ENCODE measurements around the gene SIX6. TPM values are rescaled to one million over a fixed set of nuclear protein-coding genes. Genes with fewer than 3 reads are reported as not detected.

SIX6 gene
- total RNA-seq, 1 donor = not detected

DNA sequence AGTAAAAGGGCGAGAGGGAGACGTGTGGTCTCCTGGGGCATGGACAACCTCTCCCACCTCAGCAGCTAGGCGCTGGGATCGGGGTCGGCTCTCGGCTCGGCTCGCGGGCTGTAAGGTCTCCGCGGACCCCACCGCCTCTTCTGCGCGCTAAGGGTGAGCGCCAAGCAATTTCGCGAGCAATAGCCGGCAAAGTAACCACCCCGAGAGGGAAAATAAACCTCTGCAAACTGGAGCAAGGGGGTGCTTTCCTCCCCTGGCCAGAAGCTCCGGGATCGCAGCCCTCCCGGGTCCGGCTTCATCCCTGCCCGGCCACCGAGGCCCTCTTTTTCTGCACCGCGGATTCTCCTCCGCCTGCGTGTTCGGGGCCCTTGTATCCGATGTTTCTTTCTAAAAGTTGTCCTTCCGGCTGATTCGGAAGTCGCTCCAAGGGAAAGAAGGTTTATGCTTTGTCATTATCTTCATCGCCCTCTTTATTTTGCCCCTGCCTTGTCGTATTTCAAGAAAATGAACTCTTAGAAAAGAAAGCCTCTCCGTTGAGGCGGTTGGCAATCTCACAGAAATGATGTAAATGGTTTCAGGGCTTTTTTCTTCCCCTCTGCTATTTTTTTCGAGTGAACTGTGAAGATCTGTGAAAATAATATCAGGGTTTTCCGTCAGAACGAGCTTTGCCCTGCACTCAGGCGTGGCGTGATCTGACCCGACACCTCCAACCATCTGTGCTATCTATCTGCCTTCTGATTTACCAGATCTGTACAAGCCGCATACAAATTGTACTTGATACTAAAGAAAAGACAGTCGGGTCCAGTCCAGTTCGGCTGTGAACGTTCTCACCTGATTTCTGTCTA is 1.7 kb upstream of the SIX6 start:
- no peak for DNase-seq (ENCODE audit: low read depth)
- H3K4me3 ChIP-seq (ENCODE audit: low read depth, low read length) = no peak overlapping the region
- TF ChIP-seq, protein P1, sequence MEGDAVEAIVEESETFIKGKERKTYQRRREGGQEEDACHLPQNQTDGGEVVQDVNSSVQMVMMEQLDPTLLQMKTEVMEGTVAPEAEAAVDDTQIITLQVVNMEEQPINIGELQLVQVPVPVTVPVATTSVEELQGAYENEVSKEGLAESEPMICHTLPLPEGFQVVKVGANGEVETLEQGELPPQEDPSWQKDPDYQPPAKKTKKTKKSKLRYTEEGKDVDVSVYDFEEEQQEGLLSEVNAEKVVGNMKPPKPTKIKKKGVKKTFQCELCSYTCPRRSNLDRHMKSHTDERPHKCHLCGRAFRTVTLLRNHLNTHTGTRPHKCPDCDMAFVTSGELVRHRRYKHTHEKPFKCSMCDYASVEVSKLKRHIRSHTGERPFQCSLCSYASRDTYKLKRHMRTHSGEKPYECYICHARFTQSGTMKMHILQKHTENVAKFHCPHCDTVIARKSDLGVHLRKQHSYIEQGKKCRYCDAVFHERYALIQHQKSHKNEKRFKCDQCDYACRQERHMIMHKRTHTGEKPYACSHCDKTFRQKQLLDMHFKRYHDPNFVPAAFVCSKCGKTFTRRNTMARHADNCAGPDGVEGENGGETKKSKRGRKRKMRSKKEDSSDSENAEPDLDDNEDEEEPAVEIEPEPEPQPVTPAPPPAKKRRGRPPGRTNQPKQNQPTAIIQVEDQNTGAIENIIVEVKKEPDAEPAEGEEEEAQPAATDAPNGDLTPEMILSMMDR (IDR thresholded peaks at IDR 0.05; ENCODE audit: insufficient read depth, low read length) = no peak

DNA sequence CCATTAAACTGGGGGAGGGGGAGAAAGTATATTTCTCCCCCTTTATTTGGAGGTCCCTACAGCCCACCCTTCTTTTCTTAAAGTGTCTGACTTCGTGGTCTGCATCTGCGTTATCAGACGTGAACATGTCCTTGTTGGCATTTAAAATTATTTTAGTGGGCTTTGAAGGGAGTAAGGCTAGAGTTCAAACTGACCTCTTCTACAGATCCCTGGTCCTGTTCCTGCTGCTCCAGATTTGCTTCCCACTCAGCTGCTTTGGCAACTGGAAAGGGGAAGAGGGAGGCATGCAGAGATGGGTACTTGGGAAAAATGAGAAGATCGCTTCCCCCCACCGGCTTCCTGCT is 611 bp upstream of the SIX6 start:
- H3K4me3 ChIP-seq (ENCODE audit: low read depth, low read length) = no peak overlapping the region
- no peak for DNase-seq (ENCODE audit: low read depth)
- TF ChIP-seq, protein P1 (IDR thresholded peaks at IDR 0.05; ENCODE audit: insufficient read depth, low read length) = no peak

DNA sequence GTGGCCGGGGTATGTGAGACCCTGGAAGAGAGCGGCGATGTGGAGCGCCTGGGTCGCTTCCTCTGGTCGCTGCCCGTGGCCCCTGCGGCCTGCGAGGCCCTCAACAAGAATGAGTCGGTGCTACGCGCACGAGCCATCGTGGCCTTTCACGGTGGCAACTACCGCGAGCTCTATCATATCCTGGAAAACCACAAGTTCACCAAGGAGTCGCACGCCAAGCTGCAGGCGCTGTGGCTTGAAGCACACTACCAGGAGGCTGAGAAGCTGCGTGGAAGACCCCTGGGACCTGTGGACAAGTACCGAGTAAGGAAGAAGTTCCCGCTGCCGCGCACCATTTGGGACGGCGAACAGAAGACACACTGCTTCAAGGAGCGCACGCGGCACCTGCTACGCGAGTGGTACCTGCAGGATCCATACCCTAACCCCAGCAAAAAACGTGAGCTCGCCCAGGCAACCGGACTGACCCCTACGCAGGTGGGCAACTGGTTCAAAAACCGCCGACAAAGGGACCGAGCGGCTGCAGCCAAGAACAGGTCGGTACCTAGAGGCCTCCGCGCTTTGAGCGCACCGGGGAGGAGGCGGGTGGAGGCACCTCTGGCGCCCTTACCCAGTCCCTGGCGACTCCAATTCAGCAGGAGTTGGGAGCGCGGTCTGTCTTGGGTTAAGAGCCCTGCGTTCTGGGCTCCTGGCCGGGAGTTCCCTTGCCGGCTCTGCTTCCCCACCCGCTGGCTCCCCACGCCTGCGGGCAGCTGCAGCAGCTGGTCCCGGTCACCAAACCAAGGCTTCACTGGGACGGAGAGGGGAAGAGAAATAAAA is 700 bp downstream of the SIX6 start:
- TF ChIP-seq, protein P1 (IDR thresholded peaks at IDR 0.05; ENCODE audit: insufficient read depth, low read length) = no peak
- H3K4me3 ChIP-seq (ENCODE audit: low read depth, low read length) = no peak overlapping the region
- no peak for DNase-seq (ENCODE audit: low read depth)

DNA sequence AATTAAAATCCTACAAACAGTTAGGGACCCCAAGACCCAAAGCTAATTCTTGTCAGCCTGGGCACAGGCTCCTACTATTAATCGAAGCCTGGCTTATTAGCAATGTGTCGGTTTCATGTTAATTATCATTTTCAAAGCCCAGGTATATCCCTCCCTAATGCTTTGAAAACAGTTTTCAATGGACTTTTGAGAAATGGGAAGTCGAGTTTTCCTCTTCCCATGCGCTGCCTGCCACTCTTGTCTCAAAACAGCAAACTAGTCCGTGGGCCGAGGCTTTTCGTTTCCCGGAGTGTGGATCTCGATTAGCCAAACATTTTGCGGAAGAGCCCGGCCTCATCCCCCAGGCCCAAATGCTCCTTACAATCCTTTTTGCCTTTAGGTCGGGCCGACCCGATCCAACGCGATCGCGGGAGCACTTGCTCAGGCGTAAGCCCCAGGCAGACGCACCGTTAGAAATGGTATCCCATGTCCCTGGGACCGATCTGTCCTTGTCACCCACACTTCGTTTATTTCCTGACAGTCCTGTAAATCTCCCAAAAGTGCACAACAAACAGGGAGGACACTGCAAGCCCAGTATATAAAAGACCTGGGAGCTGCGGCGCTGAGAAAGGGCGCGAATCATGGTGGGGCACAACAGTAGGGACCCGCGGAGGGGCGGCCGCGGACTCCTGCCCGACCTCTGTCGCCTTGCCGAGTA is 1.5 kb downstream of the SIX6 start:
- H3K4me3 ChIP-seq (ENCODE audit: low read depth, low read length) = no peak overlapping the region
- no peak for DNase-seq (ENCODE audit: low read depth)
- TF ChIP-seq, protein P1 (IDR thresholded peaks at IDR 0.05; ENCODE audit: insufficient read depth, low read length) = no peak

DNA sequence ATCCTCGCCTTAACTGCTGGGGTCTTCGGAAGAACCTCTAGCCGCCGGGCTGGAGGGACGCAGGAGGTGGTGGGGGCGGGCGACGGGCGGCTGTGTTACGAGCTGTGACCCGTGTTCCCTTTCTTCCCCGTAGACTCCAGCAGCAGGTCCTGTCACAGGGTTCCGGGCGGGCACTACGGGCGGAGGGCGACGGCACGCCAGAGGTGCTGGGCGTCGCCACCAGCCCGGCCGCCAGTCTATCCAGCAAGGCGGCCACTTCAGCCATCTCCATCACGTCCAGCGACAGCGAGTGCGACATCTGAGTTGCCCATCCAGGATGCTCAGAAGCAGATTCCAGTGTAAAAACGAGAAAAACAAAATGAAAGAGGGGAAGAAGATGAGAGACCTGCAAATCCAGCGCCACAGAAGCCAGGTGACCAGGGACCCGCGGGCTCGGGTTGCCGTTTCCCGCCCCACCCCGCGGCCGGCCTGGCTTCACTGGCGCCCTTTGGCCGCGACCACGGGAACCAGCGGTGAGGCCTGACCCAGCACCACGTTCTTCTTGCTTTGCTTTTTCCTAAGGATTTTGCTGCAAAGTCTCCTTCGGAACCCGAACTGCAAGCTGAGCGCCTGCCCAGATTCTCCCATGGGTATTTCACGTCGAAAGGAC is 2.1 kb downstream of the SIX6 start:
- no peak overlapping the region for H3K4me3 ChIP-seq (ENCODE audit: low read depth, low read length)
- no peak for DNase-seq (ENCODE audit: low read depth)
- TF ChIP-seq, protein P1 (IDR thresholded peaks at IDR 0.05; ENCODE audit: insufficient read depth, low read length) = no peak

DNA sequence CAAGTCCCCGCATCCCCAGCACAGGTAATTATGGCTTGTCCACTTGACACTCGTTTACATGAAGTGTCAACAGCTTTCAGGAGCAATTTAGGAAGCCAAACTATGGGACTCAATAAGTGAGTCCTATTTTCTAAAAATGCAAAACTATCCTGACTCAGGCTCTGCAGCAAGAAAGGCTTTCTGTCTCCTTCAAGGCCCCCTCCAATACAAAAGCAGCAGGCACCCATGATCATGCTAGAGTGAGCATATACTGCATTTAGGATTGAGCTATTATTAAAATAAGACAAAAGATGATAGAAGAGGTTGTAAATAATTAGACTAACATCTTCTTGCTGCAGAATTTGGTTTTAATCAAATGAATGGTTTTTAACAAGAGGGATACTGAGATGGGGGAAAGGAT is 3.2 kb downstream of the SIX6 start:
- TF ChIP-seq, protein P1 (IDR thresholded peaks at IDR 0.05; ENCODE audit: insufficient read depth, low read length) = no peak
- no peak for DNase-seq (ENCODE audit: low read depth)
- no peak overlapping the region for H3K4me3 ChIP-seq (ENCODE audit: low read depth, low read length)
